Neural progenitor cell (in vitro differentiated cells): ENCODE data around the gene SLC29A1.

Experiments
- CTCF ChIP-seq: fragments of 200-600 bp; sonication (generic); IDR thresholded peaks from 2 replicates; pipeline ENCODE4 v1.5.1; 2017; ENCODE audit warnings: antibody characterized with exemption, mild to moderate bottlenecking
- EZH2 ChIP-seq: fragments of 200-600 bp; sonication (generic); IDR thresholded peaks from 2 replicates; pipeline ENCODE4 v1.6.1; 2017; ENCODE audit warnings: antibody characterized with exemption, mild to moderate bottlenecking, moderate library complexity
- EZH2phosphoT487 ChIP-seq: fragments of 200-600 bp; sonication (generic); IDR thresholded peaks from 2 replicates; pipeline ENCODE4 v1.6.1; 2017; ENCODE audit warnings: antibody characterized with exemption

GRCh38 chr6:44271406-44271723 is 48.0 kb downstream of the SLC29A1 start:
- no peak for TF ChIP-seq CTCF
- no peak for TF ChIP-seq EZH2phosphoT487
- TF ChIP-seq EZH2 = no peak
